ENCODE data around the gene CSF1R. TPM values are rescaled to one million over a fixed set of nuclear protein-coding genes. Genes with fewer than 3 reads are reported as not detected.

The CSF1R gene
- total and polyA plus RNA-seq, 2 of the 4 experiments (the other 2 are of a cell fraction): 0.14 to 0.36 TPM

DNA sequence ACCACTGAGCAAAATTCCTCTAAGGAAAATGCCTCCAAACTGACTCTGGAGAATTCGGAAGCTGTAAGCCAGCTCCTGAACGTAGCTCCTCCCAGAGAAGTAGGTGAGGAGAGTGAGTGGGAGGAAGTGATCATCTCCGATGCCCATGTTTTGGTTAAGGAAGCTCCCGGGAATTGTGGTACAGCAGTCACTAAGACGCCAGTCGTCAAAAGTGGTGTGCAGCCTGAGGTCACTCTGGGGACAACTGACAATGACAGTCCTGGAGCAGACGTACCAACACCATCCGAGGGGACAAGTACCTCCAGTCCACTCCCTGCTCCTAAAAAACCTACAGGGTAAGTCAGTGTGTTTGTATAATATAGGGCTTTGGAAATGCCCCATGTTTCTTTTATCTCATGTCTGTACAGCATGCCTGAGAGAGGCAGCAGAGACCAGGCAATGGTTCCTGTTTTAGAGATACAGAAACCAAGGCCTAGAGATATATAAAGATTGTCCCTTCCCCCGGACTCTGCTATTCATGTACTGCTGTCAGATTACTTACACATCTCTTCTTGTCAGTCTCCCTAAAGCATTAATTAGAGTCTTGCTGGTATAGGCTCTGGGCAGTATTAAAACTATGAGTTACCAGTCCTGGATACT is 61.9 kb downstream of the CSF1R start:
- peak overlapping the region; percentile 24; the same call in 1 of the 2 replicates for H2AK5ac ChIP-seq (ENCODE audit: low read depth, low read length)
- WGBS, 2 experiments (ENCODE audit: extremely low coverage in 2 of 2, insufficient read length in 1 of 2): 57% methylated on average over 1 of the region's 9 CpGs; no CpG with 5 or more reads in 1 of the 2 experiments
- 0 out of 2 replicates have a peak, but pooled peaks have one; percentile 24 for ATAC-seq (ENCODE audit: low read depth)
- no peak overlapping the region for H3K27ac ChIP-seq (ENCODE audit: insufficient read depth, low read length)
- H2BK20ac ChIP-seq (ENCODE audit: low read depth, low read length): no peak overlapping the region
- H3K56ac ChIP-seq (ENCODE audit: extremely low read depth, insufficient read depth, low read length): no peak overlapping the region
- no TSS peak for BruUV-seq (replicated peaks)
- no peak overlapping the region for H2AFZ ChIP-seq (replicated peaks; ENCODE audit: low read length, poor library complexity)
- H3K14ac ChIP-seq (replicated peaks; ENCODE audit: low read depth, low read length): no peak overlapping the region
- intact Hi-C loops (cut with micrococcal nuclease): no loop called here
- in situ Hi-C loops (cut with MboI; ENCODE audit: low sequenced_read_pairs): no loop called here
- no peak overlapping the region for H3K9ac ChIP-seq (ENCODE audit: low read depth, low read length)
- POLR2A ChIA-PET (ENCODE audit: unreplicated experiment): no interaction called here
- H4K20me1 ChIP-seq (ENCODE audit: insufficient read depth, low read length): no peaks in the 10 kb centered on the region
- H3K18ac ChIP-seq (ENCODE audit: low read depth, low read length): no peak overlapping the region
- H4K91ac ChIP-seq (ENCODE audit: insufficient read depth, low read depth, low read length): no peak overlapping the region
- H3K9me3 ChIP-seq (ENCODE audit: control insufficient read depth, insufficient read depth, low read length): no peaks in the 10 kb centered on the region
- DNase-seq: peak; percentile 25
- no peak overlapping the region for H3K4me2 ChIP-seq (ENCODE audit: low read depth, low read length)
- H2AK9ac ChIP-seq (replicated peaks; ENCODE audit: low read depth, low read length, poor library complexity): no peak overlapping the region
- H4K8ac ChIP-seq (ENCODE audit: low read depth in 2 of 2, low read length in 2 of 2): no peak overlapping the region
- H3K9me1 ChIP-seq (ENCODE audit: insufficient read depth, low read length): peaks cover 10% of the 10 kb centered on the region
- CTCF ChIA-PET: no interaction called here
- no peak overlapping the region for H2BK5ac ChIP-seq (ENCODE audit: low read depth, low read length, poor library complexity, severe bottlenecking)
- H3K4ac ChIP-seq (ENCODE audit: low read depth, low read length): no peak overlapping the region
- peaks cover 12% of the 10 kb centered on the region for H3K4me1 ChIP-seq (ENCODE audit: control insufficient read depth, insufficient read depth, low read length)
- H2BK15ac ChIP-seq (ENCODE audit: low read depth, low read length): no peak overlapping the region
- dilution Hi-C loops (cut with HindIII; ENCODE audit: low sequenced_read_pairs, unreplicated experiment): no loop called here
- no peaks in the 10 kb centered on the region for H3K27me3 ChIP-seq (ENCODE audit: control insufficient read depth, insufficient read depth, low read length)
- no peak overlapping the region for H2BK120ac ChIP-seq (ENCODE audit: low read depth, low read length)
- no peak overlapping the region for H4K5ac ChIP-seq (ENCODE audit: low read depth, low read length)
- no peak overlapping the region for H3K23ac ChIP-seq (ENCODE audit: low read depth, low read length)
- H3K4me3 ChIP-seq (ENCODE audit: insufficient read depth, low read depth, low read length): no peak overlapping the region
- TF ChIP-seq MXI1 (IDR thresholded peaks at IDR 0.05; ENCODE audit: borderline replicate concordance, low read depth, low read length): no peak
- peak; percentile 36; the same call in 1 of the 2 replicates for TF ChIP-seq RAD21 (IDR thresholded peaks at IDR 0.05; ENCODE audit: low read length)
- TF ChIP-seq, protein P1, sequence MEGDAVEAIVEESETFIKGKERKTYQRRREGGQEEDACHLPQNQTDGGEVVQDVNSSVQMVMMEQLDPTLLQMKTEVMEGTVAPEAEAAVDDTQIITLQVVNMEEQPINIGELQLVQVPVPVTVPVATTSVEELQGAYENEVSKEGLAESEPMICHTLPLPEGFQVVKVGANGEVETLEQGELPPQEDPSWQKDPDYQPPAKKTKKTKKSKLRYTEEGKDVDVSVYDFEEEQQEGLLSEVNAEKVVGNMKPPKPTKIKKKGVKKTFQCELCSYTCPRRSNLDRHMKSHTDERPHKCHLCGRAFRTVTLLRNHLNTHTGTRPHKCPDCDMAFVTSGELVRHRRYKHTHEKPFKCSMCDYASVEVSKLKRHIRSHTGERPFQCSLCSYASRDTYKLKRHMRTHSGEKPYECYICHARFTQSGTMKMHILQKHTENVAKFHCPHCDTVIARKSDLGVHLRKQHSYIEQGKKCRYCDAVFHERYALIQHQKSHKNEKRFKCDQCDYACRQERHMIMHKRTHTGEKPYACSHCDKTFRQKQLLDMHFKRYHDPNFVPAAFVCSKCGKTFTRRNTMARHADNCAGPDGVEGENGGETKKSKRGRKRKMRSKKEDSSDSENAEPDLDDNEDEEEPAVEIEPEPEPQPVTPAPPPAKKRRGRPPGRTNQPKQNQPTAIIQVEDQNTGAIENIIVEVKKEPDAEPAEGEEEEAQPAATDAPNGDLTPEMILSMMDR (conservative IDR thresholded peaks at IDR 0.05; ENCODE audit: low read depth, low read length): peak; percentile 28
- TF ChIP-seq, protein P2, sequence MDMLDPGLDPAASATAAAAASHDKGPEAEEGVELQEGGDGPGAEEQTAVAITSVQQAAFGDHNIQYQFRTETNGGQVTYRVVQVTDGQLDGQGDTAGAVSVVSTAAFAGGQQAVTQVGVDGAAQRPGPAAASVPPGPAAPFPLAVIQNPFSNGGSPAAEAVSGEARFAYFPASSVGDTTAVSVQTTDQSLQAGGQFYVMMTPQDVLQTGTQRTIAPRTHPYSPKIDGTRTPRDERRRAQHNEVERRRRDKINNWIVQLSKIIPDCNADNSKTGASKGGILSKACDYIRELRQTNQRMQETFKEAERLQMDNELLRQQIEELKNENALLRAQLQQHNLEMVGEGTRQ (IDR thresholded peaks at IDR 0.05; ENCODE audit: low read depth, low read length): no peak
- no peak for TF ChIP-seq FOS (IDR thresholded peaks at IDR 0.05; ENCODE audit: low read depth, low read length)
- peaks cover 28% of the 10 kb centered on the region for H3K36me3 ChIP-seq (ENCODE audit: control insufficient read depth, insufficient read depth, low read length)
- peaks cover 23 to 51% of the 10 kb centered on the region in 2 experiments for H3K79me1 ChIP-seq (ENCODE audit: low read depth in 1 of 2, low read length in 2 of 2)
